ENCODE measurements around the gene ARHGEF40. TPM values are rescaled to one million over a fixed set of nuclear protein-coding genes. Genes with fewer than 3 reads are reported as not detected.

The ARHGEF40 gene
- total RNA-seq, 1 experiment from 2014 or later, result 3.6 TPM

GRCh38 chr14:21084396-21084795 lies 14.3 kb downstream of the ARHGEF40 start:
- Mint-ChIP-seq H3K27me3 (ENCODE audit: insufficient read depth, unreplicated experiment) (no peaks in the 10 kb centered on the region), H3K4me3 (ENCODE audit: unreplicated experiment) (no peak overlapping the region), H3K36me3 (ENCODE audit: insufficient read depth, unreplicated experiment) (peaks cover 5% of the 10 kb centered on the region), H3K4me1 (ENCODE audit: insufficient read depth, unreplicated experiment) (peaks cover 13% of the 10 kb centered on the region), H3K27ac (ENCODE audit: low read depth, unreplicated experiment) (no peak overlapping the region), H3K9me3 (ENCODE audit: unreplicated experiment) (no peaks in the 10 kb centered on the region)
- no peak for DNase-seq (ENCODE audit: unreplicated experiment)
- no peak for TF ChIP-seq CTCF (IDR thresholded peaks at IDR 0.05; ENCODE audit: unreplicated experiment)
- intact Hi-C loops (cut with micrococcal nuclease), result no loop called here
- no TSS peak for BruUV-seq (replicated peaks)
- ChIA-PET CTCF (interaction anchor here (0.5 to 8.4 kb wide), 6 partner anchors 8 to 273 kb away, joined by 3 to 94 read pairs (median 10); partner anchors contain the start of gene ARHGEF40), POLR2A (interaction anchor here (0.9 to 2.0 kb wide), 3 partner anchors 12 to 44 kb away, joined by 3 to 8 read pairs (median 3); no protein-coding TSS in a partner anchor)

- POLR2A ChIA-PET, result interaction anchor here (0.5 to 2.0 kb wide), 5 partner anchors 13 to 325 kb away, joined by 3 to 8 read pairs (median 3); no protein-coding TSS in a partner anchor
Measured at GRCh38 chr14:21084998-21085853, 15.1 kb downstream of the ARHGEF40 start.

GRCh38 chr14:21086908-21087293 lies 16.8 kb downstream of the ARHGEF40 start:
- DNase-seq (ENCODE audit: unreplicated experiment), result no peak
- no peak for TF ChIP-seq CTCF (IDR thresholded peaks at IDR 0.05; ENCODE audit: unreplicated experiment)
- POLR2A ChIA-PET, result interaction anchor here (1.3 to 2.8 kb wide), 2 partner anchors 17 kb away, joined by 9 to 11 read pairs; partner anchors contain the start of gene ARHGEF40
- Mint-ChIP-seq H3K9me3 (ENCODE audit: unreplicated experiment) (no peaks in the 10 kb centered on the region), H3K4me3 (ENCODE audit: unreplicated experiment) (no peak overlapping the region), H3K27ac (ENCODE audit: low read depth, unreplicated experiment) (no peak overlapping the region), H3K27me3 (ENCODE audit: insufficient read depth, unreplicated experiment) (no peaks in the 10 kb centered on the region), H3K4me1 (ENCODE audit: insufficient read depth, unreplicated experiment) (peaks cover 18% of the 10 kb centered on the region), H3K36me3 (ENCODE audit: insufficient read depth, unreplicated experiment) (peaks cover 12% of the 10 kb centered on the region)
- CTCF ChIA-PET, result interaction anchor here (0.6 to 7.6 kb wide), 9 partner anchors 9 to 164 kb away, joined by 3 to 94 read pairs (median 8); partner anchors contain the start of gene ARHGEF40
- no TSS peak for BruUV-seq (replicated peaks)
- intact Hi-C loops (cut with micrococcal nuclease), result no loop called here

More at GRCh38 chr14:21084998-21085853, 15.1 kb downstream of the ARHGEF40 start:
- Mint-ChIP-seq H3K9me3 (ENCODE audit: unreplicated experiment) (no peaks in the 10 kb centered on the region), H3K27me3 (ENCODE audit: insufficient read depth, unreplicated experiment) (no peaks in the 10 kb centered on the region), H3K36me3 (ENCODE audit: insufficient read depth, unreplicated experiment) (peaks cover 5% of the 10 kb centered on the region), H3K4me3 (ENCODE audit: unreplicated experiment) (no peak overlapping the region), H3K27ac (ENCODE audit: low read depth, unreplicated experiment) (peak overlapping the region; percentile 80), H3K4me1 (ENCODE audit: insufficient read depth, unreplicated experiment) (peaks cover 13% of the 10 kb centered on the region)
- DNase-seq (ENCODE audit: unreplicated experiment), result no peak
- CTCF ChIA-PET, result interaction anchor here (0.6 to 8.4 kb wide), 7 partner anchors 7 to 524 kb away, joined by 3 to 94 read pairs (median 5); partner anchors contain the start of gene ARHGEF40
- no TSS peak for BruUV-seq (replicated peaks)
- intact Hi-C loops (cut with micrococcal nuclease), result no loop called here
- no peak for TF ChIP-seq CTCF (IDR thresholded peaks at IDR 0.05; ENCODE audit: unreplicated experiment)

All from MCF 10A (cell line).